HG03457 (cell line): Measurements from ENCODE around the gene RSF1.

Experiments used
- ATAC-seq: cut with Tn5 transposase; IDR thresholded peaks from one replicate; pipeline ENCODE4 v1.9.1; 2021; ENCODE audit warnings: moderate number of reproducible peaks; ENCODE audit not compliant: unreplicated experiment

RSF1 gene

DNA sequence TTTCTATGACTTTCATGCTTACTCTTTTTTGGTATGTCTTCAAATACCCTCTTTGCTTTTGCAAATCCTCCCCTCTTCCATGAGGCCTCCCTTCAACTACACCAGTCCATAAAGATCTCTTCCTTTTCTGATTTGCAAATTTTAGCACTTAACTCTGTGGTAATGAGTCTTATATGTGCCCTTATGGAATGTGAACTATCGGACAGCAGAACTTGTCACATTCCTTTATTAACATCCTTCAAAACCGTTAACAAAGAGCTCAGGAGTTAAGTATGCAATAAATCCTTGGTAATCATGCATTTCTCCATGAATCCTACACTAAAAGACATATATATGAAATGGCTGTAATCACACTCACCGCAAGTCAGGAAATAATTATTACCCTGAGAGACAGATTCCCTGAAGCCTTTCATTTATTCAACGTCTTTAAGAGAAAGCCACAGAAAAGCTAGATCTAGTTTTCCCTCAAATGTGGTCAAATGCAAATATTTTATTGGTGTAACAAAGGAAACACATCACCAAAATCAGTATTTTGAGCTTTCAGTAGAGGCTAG is 190.3 kb downstream of the RSF1 start:
- ATAC-seq = no peak

DNA sequence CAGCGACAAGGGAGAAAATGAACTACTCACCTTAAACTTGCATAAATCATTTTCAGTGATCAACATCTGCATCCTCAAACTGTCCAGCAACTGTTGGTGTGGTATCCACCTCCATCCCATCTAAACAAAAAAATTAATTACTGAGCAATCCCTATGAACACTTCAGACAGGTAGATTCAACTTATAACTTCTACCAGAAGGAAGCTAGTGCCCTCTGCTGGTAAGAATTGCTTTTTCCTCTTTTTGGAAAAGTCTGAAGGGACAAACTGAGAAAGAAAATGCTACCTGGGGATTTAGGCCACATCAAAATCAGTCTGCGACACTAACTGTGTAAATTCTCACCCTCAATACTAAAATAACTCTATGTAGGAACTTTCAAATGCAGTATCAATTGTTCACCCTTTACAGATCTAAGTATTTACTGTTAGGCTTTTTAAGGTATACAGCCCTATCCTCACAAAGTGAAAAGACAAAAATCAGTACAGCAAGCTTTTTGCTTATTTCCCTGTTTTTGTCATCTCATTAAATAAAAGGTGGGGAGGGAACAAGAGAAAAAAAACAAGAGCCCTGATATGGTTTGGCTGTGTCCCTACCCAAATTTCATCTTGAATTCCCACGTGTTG is 200.8 kb downstream of the RSF1 start:
- no peak for ATAC-seq

DNA sequence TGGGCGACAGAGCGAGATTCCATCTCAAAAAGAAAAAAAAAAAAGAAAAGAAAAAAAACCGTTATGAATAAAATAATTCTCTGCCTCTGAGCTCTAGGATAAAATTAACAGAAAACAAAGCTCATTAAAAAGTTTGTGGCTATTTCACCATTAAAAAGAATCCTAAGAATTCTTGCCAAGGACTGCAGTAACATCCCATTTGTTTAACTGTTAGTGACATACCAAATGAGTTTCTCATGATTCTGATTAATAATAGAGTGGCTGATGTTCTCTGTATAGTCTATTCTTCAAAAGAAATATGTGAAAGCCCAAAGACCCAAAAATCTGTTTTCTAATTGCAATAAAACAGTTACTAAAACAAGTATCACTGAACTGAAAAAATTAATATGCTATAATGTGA is 202.6 kb downstream of the RSF1 start:
- ATAC-seq = no peak

DNA sequence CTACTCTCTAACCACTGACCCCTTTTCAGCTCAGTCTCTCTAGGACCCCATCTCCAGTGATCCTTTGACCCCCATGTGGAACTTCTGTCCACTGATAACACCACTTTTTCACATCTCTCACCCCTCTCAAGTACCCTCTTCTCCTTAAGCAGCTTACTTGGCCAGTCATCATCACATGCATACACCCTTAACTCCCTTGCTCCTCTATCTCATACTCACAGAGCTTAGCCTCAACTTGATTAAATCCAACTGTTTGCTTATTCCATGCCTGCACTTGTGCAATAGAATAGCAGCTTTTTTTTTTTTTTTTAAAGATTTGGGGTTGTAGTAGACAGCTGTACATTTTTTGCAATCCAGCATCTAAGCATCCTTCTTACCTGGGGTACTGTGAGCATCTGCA is 208.6 kb downstream of the RSF1 start:
- no peak for ATAC-seq
